ENCODE results near the gene PLCH1.

Gene PLCH1

GRCh38 chr3:155520463-155520862 lies 224.4 kb downstream of the PLCH1 start:
- DNase-seq: no peak

- no peak for DNase-seq
Observed at GRCh38 chr3:155519078-155519477, 225.8 kb downstream of the PLCH1 start.

GRCh38 chr3:155517903-155518302 lies 227.0 kb downstream of the PLCH1 start:
- DNase-seq: no peak

GRCh38 chr3:155516439-155516838 lies 228.4 kb downstream of the PLCH1 start:
- DNase-seq: no peak

- DNase-seq: no peak
Observed at GRCh38 chr3:155512867-155513261, 232.0 kb downstream of the PLCH1 start.

GRCh38 chr3:155512175-155512866 lies 232.6 kb downstream of the PLCH1 start:
- DNase-seq: no peak

- DNase-seq: no peak
Observed at GRCh38 chr3:155504682-155505081, 240.2 kb downstream of the PLCH1 start.

GRCh38 chr3:155502630-155503029 lies 242.2 kb downstream of the PLCH1 start:
- DNase-seq: no peak

GRCh38 chr3:155500194-155500818 lies 244.6 kb downstream of the PLCH1 start:
- no peak for DNase-seq

GRCh38 chr3:155497930-155498647 lies 246.8 kb downstream of the PLCH1 start:
- DNase-seq: no peak

GRCh38 chr3:155496206-155496605 lies 248.7 kb downstream of the PLCH1 start:
- no peak for DNase-seq

GRCh38 chr3:155495387-155495786 lies 249.5 kb downstream of the PLCH1 start:
- no peak for DNase-seq

- DNase-seq: no peak
Observed at GRCh38 chr3:155494332-155494731, 250.5 kb downstream of the PLCH1 start.

GRCh38 chr3:155492841-155493240 lies 252.0 kb downstream of the PLCH1 start:
- DNase-seq: no peak

- DNase-seq: no peak
Observed at GRCh38 chr3:155491696-155492095, 253.2 kb downstream of the PLCH1 start.

GRCh38 chr3:155488671-155489070 lies 256.2 kb downstream of the PLCH1 start:
- DNase-seq: no peak

- no peak for DNase-seq
Observed at GRCh38 chr3:155485897-155486296, 259.0 kb downstream of the PLCH1 start.

- DNase-seq: no peak
Observed at GRCh38 chr3:155481591-155481990, 263.3 kb downstream of the PLCH1 start.

- DNase-seq: no peak
Observed at GRCh38 chr3:155481089-155481488, 263.8 kb downstream of the PLCH1 start.

- no peak for DNase-seq
Observed at GRCh38 chr3:155465664-155466063, 279.2 kb downstream of the PLCH1 start.

GRCh38 chr3:155462672-155463071 lies 282.2 kb downstream of the PLCH1 start:
- no peak for DNase-seq

GRCh38 chr3:155457591-155457990 lies 287.3 kb downstream of the PLCH1 start:
- DNase-seq: no peak

- DNase-seq: no peak
Observed at GRCh38 chr3:155455765-155456164, 289.1 kb downstream of the PLCH1 start.

- no peak for DNase-seq
Observed at GRCh38 chr3:155453512-155453911, 291.4 kb downstream of the PLCH1 start.
